AML-193 (cell line): ENCODE measurements around the gene GABRR2.

Experiments used
- DNase-seq, 2 experiments: peaks; one replicate each; lab custom pipeline; 2025; lab: John Stamatoyannopoulos, UW

Gene GABRR2

GRCh38 chr6:89315249-89315885 lies at the start of gene GABRR2:
Gene GABRR2, minus strand, starts transcription at chr6:89315299. Its CDS starts 134 bp downstream, at chr6:89315165.
- no peak for DNase-seq

- peak in 1 of 2 experiments; percentile 23 for DNase-seq
These were observed 49.5 kb upstream of the GABRR2 start for GRCh38 chr6:89364586-89364985.

- peak in 1 of 2 experiments; percentile 18 for DNase-seq
These were observed 46.1 kb upstream of the GABRR2 start for GRCh38 chr6:89361171-89361570.

GRCh38 chr6:89360415-89360999 lies 45.4 kb upstream of the GABRR2 start:
- DNase-seq, result no peak

- no peak for DNase-seq
These were observed 44.5 kb upstream of the GABRR2 start for GRCh38 chr6:89359561-89359960.

GRCh38 chr6:89357390-89357789 lies 42.3 kb upstream of the GABRR2 start:
- peak; percentile 57 to 68 for DNase-seq

GRCh38 chr6:89356642-89357170 lies 41.6 kb upstream of the GABRR2 start:
- peak; percentile 28 to 29 for DNase-seq

- no peak for DNase-seq
These were observed 40.6 kb upstream of the GABRR2 start for GRCh38 chr6:89355511-89356194.

- no peak for DNase-seq
These were observed 38.7 kb upstream of the GABRR2 start for GRCh38 chr6:89353702-89354392.

- DNase-seq, result peak; percentile 49 to 55
These were observed 38.0 kb upstream of the GABRR2 start for GRCh38 chr6:89353118-89353556.

- peak; percentile 87 to 90 for DNase-seq
These were observed 37.4 kb upstream of the GABRR2 start, which contains the start of gene UBE2J1 for GRCh38 chr6:89352278-89353117. Gene UBE2J1, minus strand, starts transcription at chr6:89352722. Its CDS starts 153 bp downstream, at chr6:89352569.

GRCh38 chr6:89351671-89352277 lies 36.7 kb upstream of the GABRR2 start:
- no peak for DNase-seq

- DNase-seq, result peak; percentile 83 to 87
These were observed 35.3 kb upstream of the GABRR2 start for GRCh38 chr6:89350281-89350966.

- DNase-seq, result no peak
These were observed 33.3 kb upstream of the GABRR2 start for GRCh38 chr6:89348372-89348771.

- DNase-seq, result peak; percentile 40 to 69
These were observed 32.7 kb upstream of the GABRR2 start for GRCh38 chr6:89347825-89348224.

GRCh38 chr6:89346433-89346832 lies 31.3 kb upstream of the GABRR2 start:
- DNase-seq, result no peak

GRCh38 chr6:89339565-89339964 lies 24.5 kb upstream of the GABRR2 start:
- no peak for DNase-seq

GRCh38 chr6:89335164-89335563 lies 20.1 kb upstream of the GABRR2 start:
- no peak for DNase-seq

- no peak for DNase-seq
These were observed 15.8 kb upstream of the GABRR2 start for GRCh38 chr6:89330910-89331309.

GRCh38 chr6:89328976-89329375 lies 13.9 kb upstream of the GABRR2 start:
- DNase-seq, result no peak
